GM18873 (cell line): ENCODE data around the gene SMIM10.
"Not testable (repeated sequence)": the region's sequence is repeated elsewhere in the genome, so short reads cannot be mapped to it uniquely, and the experiment has no call there.

Experiments used
- ATAC-seq: cut with Tn5 transposase; IDR thresholded peaks from one replicate; pipeline ENCODE4 v1.9.1; 2021; ENCODE audit warnings: mild to moderate bottlenecking, moderate library complexity, moderate number of reproducible peaks; ENCODE audit not compliant: unreplicated experiment, low FRiP score

Gene SMIM10

GRCh38 chrX:134990801-134991481 is at the start of gene SMIM10:
TSS of gene SMIM10 (plus strand) at chrX:134990991. CDS start at chrX:134991096, 105 bp downstream.
- ATAC-seq, result no peak

DNA sequence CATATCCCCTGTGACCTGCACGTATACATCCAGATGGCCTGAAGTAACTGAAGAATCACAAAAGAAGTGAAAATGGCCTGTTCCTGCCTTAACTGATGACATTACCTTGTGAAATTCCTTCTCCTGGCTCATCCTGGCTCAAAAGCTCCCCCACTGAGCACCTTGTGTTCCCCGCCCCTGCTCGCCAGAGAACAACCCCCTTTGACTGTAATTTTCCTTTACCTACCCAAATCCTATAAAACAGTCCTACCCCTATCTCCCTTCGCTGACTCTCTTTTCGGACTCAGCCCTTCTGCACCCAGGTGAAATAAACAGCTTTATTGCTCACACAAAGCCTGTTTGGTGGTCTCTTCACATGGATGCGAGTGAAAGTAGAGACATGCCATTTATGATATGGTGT is 44.4 kb upstream of the SMIM10 start:
- not testable (repeated sequence) for ATAC-seq

- no peak for ATAC-seq
Observed at GRCh38 chrX:134948333-134949241, 42.2 kb upstream of the SMIM10 start.

DNA sequence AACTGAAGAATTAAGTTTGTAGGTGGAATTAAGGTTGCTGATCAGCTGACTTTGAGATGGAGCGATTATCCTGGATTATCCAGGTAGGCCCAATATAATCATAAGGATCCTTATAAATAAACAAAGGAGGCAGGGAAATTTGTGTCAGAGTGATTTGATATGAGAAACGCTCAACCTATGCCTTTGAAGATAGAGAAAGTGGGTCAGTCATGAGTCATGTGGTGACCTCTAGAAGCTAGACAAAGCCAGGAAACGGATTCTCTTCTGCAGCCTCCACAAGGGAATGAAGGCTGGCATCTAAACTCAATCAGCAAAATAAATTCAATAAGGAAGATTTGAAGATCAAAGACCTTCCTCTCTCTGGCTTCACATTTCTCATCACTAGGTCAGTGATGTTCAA is 41.5 kb upstream of the SMIM10 start:
- no peak for ATAC-seq

GRCh38 chrX:134957836-134958235 is 33.0 kb upstream of the SMIM10 start:
- no peak for ATAC-seq

DNA sequence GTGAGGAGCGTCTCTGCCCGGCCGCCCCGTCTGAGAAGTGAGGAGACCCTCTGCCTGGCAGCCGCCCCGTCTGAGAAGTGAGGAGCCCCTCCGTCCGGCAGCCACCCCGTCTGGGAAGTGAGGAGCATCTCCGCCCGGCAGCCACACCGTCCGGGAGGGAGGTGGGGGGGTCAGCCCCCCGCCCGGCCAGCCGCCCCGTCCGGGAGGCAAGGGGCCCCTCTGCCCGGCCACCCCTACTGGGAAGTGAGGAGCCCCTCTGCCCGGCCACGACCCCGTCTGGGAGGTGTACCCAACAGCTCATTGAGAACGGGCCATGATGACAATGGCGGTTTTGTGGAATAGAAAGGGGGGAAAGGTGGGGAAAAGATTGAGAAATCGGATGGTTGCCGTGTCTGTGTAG is 30.4 kb upstream of the SMIM10 start:
- not testable (repeated sequence) for ATAC-seq

DNA sequence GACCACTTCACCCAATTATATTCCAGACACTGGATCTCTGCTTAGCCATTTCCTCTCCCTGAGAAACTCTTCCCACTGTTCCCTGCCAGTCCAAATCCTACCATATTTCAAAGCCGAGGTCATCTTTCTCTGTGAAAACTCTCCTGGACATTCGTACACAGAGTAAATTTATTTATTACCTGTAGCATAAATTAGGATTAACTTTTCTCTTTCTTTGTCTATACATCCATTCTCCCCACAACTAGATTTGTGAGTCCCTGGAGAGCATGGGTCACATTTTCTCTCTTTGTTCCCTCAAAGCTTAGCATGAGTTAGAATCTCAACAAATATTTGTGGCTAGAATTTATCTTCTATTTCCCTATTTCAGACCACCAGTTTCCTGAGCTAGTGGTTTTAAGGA is 27.8 kb upstream of the SMIM10 start:
- ATAC-seq, result no peak

- ATAC-seq, result no peak
Observed at GRCh38 chrX:134969726-134970125, 21.1 kb upstream of the SMIM10 start.

- ATAC-seq, result no peak
Observed at GRCh38 chrX:134971926-134972325, 18.9 kb upstream of the SMIM10 start.

DNA sequence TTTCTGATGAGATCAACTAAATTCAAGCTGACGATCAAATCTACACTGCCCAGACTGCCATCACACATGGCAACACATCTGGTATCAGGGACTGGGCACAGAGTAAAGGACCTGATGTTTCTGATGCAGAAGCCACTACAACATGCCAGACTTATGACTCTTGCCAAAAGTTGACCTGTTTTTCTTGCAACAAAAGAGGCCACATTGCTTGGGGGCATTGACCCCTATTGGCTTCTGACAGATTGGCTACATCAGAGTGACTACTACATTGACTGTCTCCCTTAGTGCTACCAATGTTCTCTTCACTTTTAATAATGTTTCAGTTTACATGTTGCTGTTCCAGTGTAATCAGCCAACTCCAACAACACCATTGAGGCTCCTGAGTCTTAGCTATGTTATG is 15.3 kb upstream of the SMIM10 start:
- no peak for ATAC-seq

GRCh38 chrX:134981910-134982309 is 8.9 kb upstream of the SMIM10 start:
- no peak for ATAC-seq

DNA sequence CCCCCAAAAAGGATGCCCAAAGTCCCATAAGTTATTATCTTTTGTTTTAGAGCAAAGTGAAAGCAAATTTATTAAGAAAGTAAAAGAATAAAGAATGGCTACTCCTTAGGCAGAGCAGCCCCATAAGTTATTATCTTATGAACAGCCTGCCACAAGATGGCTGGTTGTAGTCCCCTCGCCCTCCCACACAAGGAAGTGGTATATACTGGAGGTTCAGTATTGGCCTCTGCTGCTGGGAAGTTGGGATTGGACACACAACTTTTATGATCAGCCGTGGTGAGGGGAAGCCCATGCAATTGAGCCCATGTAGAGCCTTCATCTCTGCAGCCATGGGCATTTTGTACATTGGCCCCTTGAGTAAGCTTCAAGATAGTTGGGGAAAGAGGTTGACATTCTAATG is 8.0 kb upstream of the SMIM10 start:
- ATAC-seq, result no peak

DNA sequence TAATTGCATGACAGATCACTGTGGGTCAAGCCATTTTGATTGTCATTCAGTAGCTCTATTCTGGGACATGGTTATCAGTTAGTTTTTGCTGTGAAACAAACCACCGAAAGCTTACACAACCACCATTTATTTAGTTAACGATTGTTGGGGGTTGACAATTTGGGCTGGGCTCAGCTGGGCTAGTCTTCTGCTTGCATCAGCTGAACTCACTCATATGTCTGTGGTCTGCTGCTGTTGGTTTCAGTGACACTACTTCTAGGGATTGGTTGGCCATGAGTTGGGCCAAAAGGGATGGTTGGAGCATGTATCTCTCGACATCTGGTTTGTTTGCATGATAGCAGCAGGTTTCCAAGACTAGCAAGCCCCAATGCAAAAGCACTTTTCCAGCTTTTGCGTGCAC is 5.3 kb upstream of the SMIM10 start:
- no peak for ATAC-seq

- ATAC-seq, result no peak
Observed at GRCh38 chrX:134990475-134990800, 353 bp upstream of the SMIM10 start.

GRCh38 chrX:134997646-134998045 is 6.9 kb downstream of the SMIM10 start:
- no peak for ATAC-seq

DNA sequence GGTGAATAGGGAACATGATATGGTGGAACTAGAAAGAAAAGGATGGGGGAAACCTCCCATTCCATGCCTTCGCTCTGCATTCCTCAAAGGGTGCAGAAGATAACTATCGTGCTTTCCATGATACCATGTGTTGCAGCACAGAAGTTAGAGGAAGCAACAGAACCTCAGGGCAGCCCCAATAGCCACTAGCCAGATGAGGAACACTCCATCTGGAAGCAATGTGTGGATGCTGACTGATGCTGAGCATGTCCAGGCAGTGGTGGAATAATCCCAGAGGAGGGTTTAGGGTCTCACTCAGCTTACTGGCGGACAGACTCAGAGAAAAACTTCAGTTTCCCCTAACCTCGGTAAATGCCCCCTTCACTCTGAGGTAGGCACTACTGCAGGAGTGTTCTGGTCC is 7.5 kb downstream of the SMIM10 start:
- no peak for ATAC-seq

GRCh38 chrX:134999469-134999868 is 8.7 kb downstream of the SMIM10 start:
- ATAC-seq, result no peak

GRCh38 chrX:135000516-135000915 is 9.7 kb downstream of the SMIM10 start:
- no peak for ATAC-seq

- ATAC-seq, result peak; percentile 77
Observed at GRCh38 chrX:135003876-135004623, 13.3 kb downstream of the SMIM10 start.

GRCh38 chrX:135006187-135006586 is 15.4 kb downstream of the SMIM10 start:
- no peak for ATAC-seq

DNA sequence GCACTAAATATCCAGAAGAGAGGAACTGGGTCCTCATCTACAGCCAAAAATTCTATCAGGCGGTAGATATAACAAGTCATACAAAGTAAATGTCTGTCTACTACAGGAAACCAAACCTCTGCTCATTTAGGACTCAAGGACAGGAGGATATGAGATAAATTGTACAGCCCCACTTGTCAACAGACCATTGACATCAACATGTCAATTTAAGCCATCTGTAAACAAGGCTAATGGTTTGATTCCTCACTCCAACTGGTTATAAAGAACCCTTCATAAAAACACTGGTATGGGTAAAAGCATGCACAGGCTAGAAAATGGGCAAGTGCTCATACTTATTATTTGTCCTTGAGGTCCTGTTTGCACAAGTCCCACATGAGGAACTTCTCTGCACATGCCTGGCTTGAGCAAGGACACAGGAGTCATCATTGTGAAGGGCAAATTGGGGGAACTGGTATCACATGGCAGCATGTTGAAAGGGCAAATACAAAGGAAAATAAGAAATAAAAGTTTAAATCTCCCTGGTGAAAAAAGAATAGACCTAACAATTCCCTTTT is 18.3 kb downstream of the SMIM10 start:
- ATAC-seq, result no peak
